H1 (cell line): Measurements from ENCODE around the gene PXDN. TPM values are rescaled to one million over a fixed set of nuclear protein-coding genes. Genes with fewer than 3 reads are reported as not detected.
"Not testable (repeated sequence)": the region's sequence is repeated elsewhere in the genome, so short reads cannot be mapped to it uniquely, and the experiment has no call there.

Experiments used
- CTCF ChIA-PET: fragments of 300-600 bp; sonication (Branson Sonifier 250); formaldehyde crosslinking; loops from one replicate; lab custom pipeline; 2021; ENCODE audit not compliant: partially characterized antibody; lab: Charles Lee
- POLR2A ChIA-PET: fragments of 300-600 bp; sonication (Branson Sonifier 250); formaldehyde crosslinking; loops from one replicate; lab custom pipeline; 2021; ENCODE audit warnings: inconsistent platforms; ENCODE audit not compliant: partially characterized antibody; lab: Charles Lee
- DNase-seq, 2 experiments: peaks; one replicate each; pipeline versions ENCODE4 v3.0.0 to v3.0.0-alpha.2; 2010 to 2022; ENCODE audit warnings: low spot score in 2 of 2, low read depth in 1 of 2, mixed read lengths in 1 of 2
- FAIRE-seq: peaks from 2 replicates; lab custom pipeline; 2011; peaks lifted over from hg19 to GRCh38; lab: Jason Lieb, UNC
- H2AFZ ChIP-seq: 2 replicates; pipeline ENCODE4 v1.8.1; 2012; ENCODE audit warnings: low read length, inconsistent platforms
- H2AK5ac ChIP-seq: 2 replicates; pipeline ENCODE4 v1.6.1; 2013; ENCODE audit warnings: low read depth, low read length
- H2BK120ac ChIP-seq: replicated peaks from 2 replicates; pipeline ENCODE3; 2013; ENCODE audit warnings: low read depth, low read length, inconsistent platforms
- H2BK12ac ChIP-seq: 2 replicates; pipeline ENCODE4 v1.6.1; 2013; ENCODE audit warnings: low read depth, low read length
- H2BK15ac ChIP-seq: 2 replicates; pipeline ENCODE4 v1.6.1; 2013; ENCODE audit warnings: low read length
- H2BK20ac ChIP-seq: 2 replicates; pipeline ENCODE4 v1.6.1; 2013; ENCODE audit warnings: low read length
- H2BK5ac ChIP-seq: 2 replicates; pipeline ENCODE4 v1.6.1; 2013; ENCODE audit warnings: low read depth, low read length
- H3K14ac ChIP-seq: 2 replicates; pipeline ENCODE4 v1.6.1; 2013; ENCODE audit warnings: inconsistent platforms; ENCODE audit not compliant: insufficient read length
- H3K18ac ChIP-seq: 2 replicates; pipeline ENCODE4 v1.6.1; 2013; ENCODE audit warnings: low read length; ENCODE audit errors: extremely low read depth
- H3K23ac ChIP-seq: 2 replicates; pipeline ENCODE4 v1.6.1; 2013; ENCODE audit warnings: inconsistent platforms; ENCODE audit not compliant: insufficient read length
- H3K23me2 ChIP-seq: 2 replicates; pipeline ENCODE4 v1.6.1; 2013; ENCODE audit warnings: low read depth, low read length
- H3K27ac ChIP-seq: 2 replicates; pipeline ENCODE4 v1.6.1; 2011; ENCODE audit warnings: low read depth, low read length, inconsistent platforms
- H3K27me3 ChIP-seq, 4 experiments: replicated peaks in 1 of 4; 1 replicate in 1 of 4; 2 replicates in 3 of 4; pipeline versions ENCODE4 v1.6.1 to v1.8.1; 2011 to 2013; ENCODE audit warnings: low read length in 3 of 4, mild to moderate bottlenecking in 3 of 4, inconsistent platforms in 2 of 4, mixed read lengths in 2 of 4, moderate library complexity in 1 of 4; ENCODE audit not compliant: control insufficient read depth in 3 of 4, insufficient read depth in 3 of 4; ENCODE audit errors: extremely low read depth in 1 of 4
- H3K36me3 ChIP-seq, 4 experiments: 2 replicates each; pipeline versions ENCODE4 v1.6.1 to v1.8.1; 2011 to 2013; ENCODE audit warnings: mild to moderate bottlenecking in 4 of 4, low read length in 3 of 4, moderate library complexity in 2 of 4, control low read depth in 1 of 4, inconsistent platforms in 1 of 4; ENCODE audit not compliant: insufficient read depth in 4 of 4, control insufficient read depth in 2 of 4
- H3K4ac ChIP-seq: replicated peaks from 2 replicates; pipeline ENCODE3; 2013; ENCODE audit warnings: low read length, low read depth, mixed read lengths, inconsistent platforms; ENCODE audit not compliant: insufficient read length
- H3K4me1 ChIP-seq, 4 experiments: replicated peaks in 1 of 4; 1 replicate in 1 of 4; 2 replicates in 3 of 4; pipeline versions ENCODE4 v1.6.1 to v1.8.1; 2011 to 2013; ENCODE audit warnings: low read length in 3 of 4, inconsistent platforms in 2 of 4, mixed read lengths in 1 of 4; ENCODE audit not compliant: insufficient read depth in 4 of 4, control insufficient read depth in 3 of 4
- H3K4me2 ChIP-seq, 2 experiments: 2 replicates each; pipeline versions ENCODE4 v1.6.1 to v1.8.1; 2011 to 2013; ENCODE audit warnings: low read depth in 2 of 2, low read length in 2 of 2, control low read depth in 1 of 2, inconsistent platforms in 1 of 2, mild to moderate bottlenecking in 1 of 2; ENCODE audit not compliant: insufficient read depth in 1 of 2
- H3K4me3 ChIP-seq, 4 experiments: fragments of 200-600, 300-600 bp in 1 of 4; sonication (generic), shearing (Covaris generic), sonication (Bioruptor Twin) in 1 of 4; 2 replicates each; pipeline versions ENCODE4 v1.5.1 to v1.8.1; 2011 to 2016; ENCODE audit warnings: low read length in 4 of 4, low read depth in 3 of 4, control low read depth in 2 of 4, inconsistent platforms in 2 of 4, mild to moderate bottlenecking in 2 of 4, mixed read lengths in 1 of 4, moderate library complexity in 1 of 4; ENCODE audit not compliant: insufficient read depth in 2 of 4; ENCODE audit errors: extremely low read depth in 1 of 4
- H3K56ac ChIP-seq: replicated peaks from 2 replicates; pipeline ENCODE3; 2013; ENCODE audit warnings: low read depth, mild to moderate bottlenecking, mixed read lengths, low read length, inconsistent platforms; ENCODE audit not compliant: insufficient read length
- H3K79me1 ChIP-seq: 2 replicates; pipeline ENCODE4 v1.6.1; 2013; ENCODE audit warnings: low read depth, low read length, control low read depth
- H3K79me2 ChIP-seq, 2 experiments: 2 replicates each; pipeline versions ENCODE4 v1.6.1 to v1.8.1; 2012 to 2013; ENCODE audit warnings: low read length in 2 of 2, mild to moderate bottlenecking in 2 of 2, inconsistent platforms in 1 of 2; ENCODE audit not compliant: insufficient read depth in 2 of 2, control insufficient read depth in 1 of 2
- H3K9ac ChIP-seq, 4 experiments: replicated peaks in 1 of 4; 1 replicate in 1 of 4; 2 replicates in 3 of 4; pipeline versions ENCODE4 v1.6.1 to v1.8.1; 2011 to 2013; ENCODE audit warnings: low read depth in 3 of 4, low read length in 3 of 4, control low read depth in 2 of 4, mild to moderate bottlenecking in 2 of 4, moderate library complexity in 2 of 4, inconsistent platforms in 1 of 4; ENCODE audit errors: extremely low read depth in 1 of 4
- H3K9me3 ChIP-seq, 2 experiments: 2 replicates each; pipeline versions ENCODE4 v1.6.1 to v1.8.1; 2012 to 2013; ENCODE audit warnings: mild to moderate bottlenecking in 2 of 2, moderate library complexity in 2 of 2, control low read depth in 1 of 2, inconsistent platforms in 1 of 2, low read depth in 1 of 2, low read length in 1 of 2, mixed read lengths in 1 of 2; ENCODE audit not compliant: insufficient read depth in 2 of 2
- H4K20me1 ChIP-seq, 2 experiments: replicated peaks in 1 of 2; 2 replicates each; pipeline versions ENCODE3 to v1.8.1; 2011 to 2013; ENCODE audit warnings: inconsistent platforms in 2 of 2, low read length in 2 of 2, mild to moderate bottlenecking in 1 of 2; ENCODE audit not compliant: insufficient read depth in 2 of 2, control insufficient read depth in 1 of 2
- H4K5ac ChIP-seq: 2 replicates; pipeline ENCODE4 v1.6.1; 2013; ENCODE audit warnings: low read length, low read depth, mixed read lengths, inconsistent platforms; ENCODE audit not compliant: insufficient read length
- H4K8ac ChIP-seq: 2 replicates; pipeline ENCODE4 v1.8.0; 2013; ENCODE audit warnings: mild to moderate bottlenecking, moderate library complexity, low read length, inconsistent platforms; ENCODE audit not compliant: insufficient read depth; ENCODE audit errors: extremely low read depth
- H4K91ac ChIP-seq: replicated peaks from 2 replicates; pipeline ENCODE3; 2013; ENCODE audit warnings: low read length, mixed read lengths, inconsistent platforms; ENCODE audit not compliant: insufficient read length
- GABPA ChIP-seq: IDR thresholded peaks from 2 replicates; pipeline ENCODE4 v1.6.1; 2011; ENCODE audit warnings: mild to moderate bottlenecking, low read length, moderate library complexity, borderline replicate concordance; ENCODE audit not compliant: insufficient read depth
- MAX ChIP-seq: IDR thresholded peaks from 2 replicates; pipeline ENCODE4 v1.6.1; 2012; ENCODE audit warnings: inconsistent platforms
- SIN3A ChIP-seq, 2 experiments: IDR thresholded peaks in 1 of 2; conservative IDR thresholded peaks in 1 of 2; 2 replicates each; pipeline ENCODE4 v1.6.1; 2011 to 2012; ENCODE audit warnings: low read length in 2 of 2, improper control_type of control experiment in 1 of 2, low read depth in 1 of 2, mild to moderate bottlenecking in 1 of 2
- TCF12 ChIP-seq: IDR thresholded peaks from 2 replicates; pipeline ENCODE4 v1.6.1; 2011; ENCODE audit warnings: low read depth, mild to moderate bottlenecking, low read length
- polyA plus RNA-seq, 7 experiments: library from polyadenylated mRNA; depleted of rRNA in 3 of 7; stranded (reverse) in 5 of 7; unstranded in 2 of 7; fragments of >200 nt in 5 of 7; fragments of 200-250 nt in 2 of 7; gene quantifications; 1 replicate in 5 of 7; 2 replicates in 1 of 7; 4 replicates in 1 of 7; pipeline versions ENCODE4 v1.2.1 to v1.2.3, GENCODE V29; 2011 to 2013; ENCODE audit warnings: missing spikeins in 2 of 7, mixed read lengths in 2 of 7
- total RNA-seq: library from RNA; stranded (reverse); fragmentation: NEBNext Ultra II Directional; extraction: Animal tissue kit (Norgen Biotek cat#: 25700); gene quantifications from 2 replicates; pipeline ENCODE4 v1.2.1, GENCODE V29; 2021

Gene PXDN
- total and polyA plus RNA-seq, 2 of the 8 experiments (the other 6 are each of a cell fraction or from before 2014, with no cell fraction given) = 104 to 141 TPM

- no peak for TF ChIP-seq SIN3A (conservative IDR thresholded peaks at IDR 0.05 in 1 of 2, IDR thresholded peaks at IDR 0.05 in 1 of 2; ENCODE audit: low read depth in 1 of 2, low read length in 2 of 2)
- no peak for TF ChIP-seq MAX
- TF ChIP-seq TCF12 = no peak
- no peak for TF ChIP-seq GABPA
Measured at GRCh38 chr2:1780693-1781092, 36.4 kb upstream of the PXDN start (continued).

GRCh38 chr2:1780054-1780453 is 35.7 kb upstream of the PXDN start:
- DNase-seq, H3K79me2 ChIP-seq, H3K56ac ChIP-seq, H2BK15ac ChIP-seq, H3K4me1 ChIP-seq, H3K9ac ChIP-seq, H2AFZ ChIP-seq, H2BK12ac ChIP-seq, POLR2A ChIA-PET, H2BK5ac ChIP-seq, H3K23ac ChIP-seq, H2AK5ac ChIP-seq, H3K23me2 ChIP-seq, H3K27me3 ChIP-seq, H4K5ac ChIP-seq, H3K79me1 ChIP-seq, H3K4me3 ChIP-seq, H4K20me1 ChIP-seq, H3K4ac ChIP-seq, H3K9me3 ChIP-seq, H3K27ac ChIP-seq, H2BK120ac ChIP-seq, H3K36me3 ChIP-seq, H2BK20ac ChIP-seq, H3K18ac ChIP-seq, H4K91ac ChIP-seq, H3K14ac ChIP-seq, FAIRE-seq, H3K4me2 ChIP-seq, H4K8ac ChIP-seq: not testable (repeated sequence)
- CTCF ChIA-PET = interaction anchor here (1.0 to 1.3 kb wide), 2 partner anchors 29 to 94 kb away, joined by 3 read pairs; no protein-coding TSS in a partner anchor
